ENCODE measurements around the gene LY86.
"Not testable (repeated sequence)": the region's sequence is repeated elsewhere in the genome, so short reads cannot be mapped to it uniquely, and the experiment has no call there.

Gene LY86

DNA sequence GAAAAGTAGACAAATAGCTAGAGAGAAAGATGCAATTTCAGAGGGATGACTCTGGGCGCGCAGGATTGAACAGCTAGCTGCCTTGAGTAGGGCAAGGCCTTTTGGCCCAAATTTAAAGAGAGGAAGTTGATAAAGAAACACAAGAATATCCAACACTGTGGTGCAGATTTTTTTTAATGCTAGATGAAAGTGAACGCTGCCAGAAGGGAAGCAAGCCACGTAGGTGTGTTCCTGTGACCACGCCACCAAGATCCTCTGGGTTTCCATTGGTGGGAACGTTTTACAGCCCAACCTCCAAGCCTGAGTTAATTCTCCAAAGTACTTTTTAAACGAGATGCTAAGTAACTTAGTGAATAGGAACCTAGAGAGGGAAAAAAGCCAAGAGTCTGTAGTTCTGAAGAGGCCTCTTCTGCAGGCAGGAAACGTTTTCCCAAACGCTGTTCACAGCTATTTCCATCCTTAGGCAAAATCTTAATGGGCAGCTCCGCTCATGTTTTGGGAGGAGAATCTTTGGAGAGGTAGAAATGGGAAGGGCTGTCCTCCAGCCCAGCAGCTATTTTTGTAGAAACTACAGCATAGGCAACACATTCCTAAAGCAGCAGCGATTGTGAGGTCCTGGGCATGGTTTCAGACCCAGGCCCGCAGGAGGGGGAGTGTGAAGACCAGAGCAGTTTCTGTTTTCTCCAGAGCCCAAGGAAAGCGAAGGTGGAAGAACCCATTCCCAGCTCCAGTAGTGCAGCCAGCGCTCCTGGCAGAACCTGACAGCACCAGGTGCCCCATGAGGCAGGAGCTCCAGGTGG lies 8.2 kb downstream of the LY86 start:
- DNase-seq, result no peak

DNA sequence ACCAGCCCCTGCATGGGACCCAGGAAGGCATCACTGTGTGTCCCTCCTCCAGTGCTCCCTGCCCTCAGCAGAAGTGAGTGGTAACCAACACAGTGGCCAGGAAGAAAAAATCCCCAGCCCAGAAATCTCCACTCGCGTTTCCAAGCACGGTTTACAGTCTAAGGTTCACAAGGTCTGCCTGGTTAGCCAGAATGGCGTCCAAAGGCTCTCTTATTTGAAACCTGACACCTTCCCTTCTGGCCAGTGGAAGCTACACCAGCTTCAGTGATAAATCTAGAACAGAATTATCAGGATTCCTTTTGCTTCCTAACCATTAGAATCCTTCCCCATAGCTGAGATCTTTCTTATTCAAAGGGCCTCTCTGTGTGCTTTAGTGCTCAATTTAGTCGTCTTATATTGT lies 9.2 kb downstream of the LY86 start:
- no peak for DNase-seq

DNA sequence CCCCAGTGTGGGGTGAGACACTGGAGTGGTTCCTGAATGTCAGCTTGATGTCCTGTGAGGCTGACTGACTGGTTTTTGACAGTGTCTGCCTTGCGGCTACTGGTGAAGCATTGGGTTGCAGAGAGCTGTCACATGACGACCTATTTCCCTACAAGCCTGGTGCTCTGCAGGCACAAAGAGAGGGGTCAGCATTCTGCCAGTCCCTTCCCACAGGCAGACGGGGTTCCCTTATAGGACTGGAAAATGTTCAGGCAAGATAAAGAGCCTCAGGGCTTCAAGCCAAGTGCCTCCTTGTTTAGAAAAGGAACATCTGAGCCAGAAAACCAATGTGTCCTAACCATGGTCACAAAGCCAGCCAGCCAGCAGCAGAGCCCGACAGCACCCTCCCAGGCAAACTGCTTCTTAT lies 11.0 kb downstream of the LY86 start:
- no peak for DNase-seq

DNA sequence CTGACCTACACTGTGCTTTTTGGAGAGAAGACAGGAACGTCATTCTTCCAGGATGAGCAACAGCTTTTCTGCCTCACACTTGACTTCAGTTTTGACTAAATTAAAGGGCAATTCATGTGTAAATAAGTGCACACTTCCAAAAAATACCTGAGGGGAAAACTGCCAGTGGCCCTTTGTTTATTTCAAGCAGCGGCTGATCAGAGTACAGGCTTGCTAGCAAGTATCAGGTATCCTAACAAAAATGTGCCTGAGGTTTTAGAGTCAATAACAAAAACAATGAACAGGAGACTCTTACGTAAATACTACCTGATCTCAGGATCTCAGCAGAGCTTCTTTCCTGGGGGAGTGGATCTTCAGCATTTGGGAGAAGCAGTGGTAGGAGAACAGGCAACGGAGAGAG lies 12.4 kb downstream of the LY86 start:
- peak; percentile 50 for DNase-seq

DNA sequence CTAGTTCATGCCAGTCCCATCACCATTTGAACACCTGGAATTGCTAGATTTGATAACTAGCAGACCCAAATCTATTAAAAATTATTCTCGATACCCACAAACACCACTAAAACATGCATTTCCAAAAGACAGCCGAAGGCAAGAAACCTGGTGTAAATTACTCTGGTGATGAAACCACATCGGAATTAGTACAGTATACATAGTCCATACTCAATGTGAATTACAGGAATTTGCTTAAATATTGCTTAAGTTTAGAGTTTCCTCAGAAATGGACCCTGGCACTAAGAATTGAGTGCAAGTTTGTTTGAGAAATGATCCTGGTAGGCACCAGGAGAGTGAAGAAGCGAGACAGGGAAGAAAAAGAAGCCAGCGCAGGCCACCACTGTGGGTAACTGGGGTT lies 13.7 kb downstream of the LY86 start:
- no peak for DNase-seq

DNA sequence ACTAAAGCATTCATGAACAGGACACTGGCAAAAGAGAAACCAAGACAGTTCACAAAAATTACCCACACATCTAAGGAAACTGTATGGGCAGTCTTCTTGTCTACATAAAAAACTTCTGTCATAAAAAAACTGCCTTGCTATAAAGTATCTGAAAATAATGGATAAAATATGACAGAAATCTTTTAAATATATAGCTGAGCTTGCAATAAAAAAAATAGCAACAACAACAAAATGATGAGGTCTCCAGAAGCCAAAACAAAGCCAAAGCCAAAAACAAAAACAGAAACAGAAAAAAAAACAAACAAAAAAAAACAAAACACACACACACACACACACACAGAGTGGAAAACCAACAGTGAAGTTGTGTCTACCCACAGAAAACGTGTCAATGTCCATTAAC lies 14.8 kb downstream of the LY86 start:
- no peak for DNase-seq

DNA sequence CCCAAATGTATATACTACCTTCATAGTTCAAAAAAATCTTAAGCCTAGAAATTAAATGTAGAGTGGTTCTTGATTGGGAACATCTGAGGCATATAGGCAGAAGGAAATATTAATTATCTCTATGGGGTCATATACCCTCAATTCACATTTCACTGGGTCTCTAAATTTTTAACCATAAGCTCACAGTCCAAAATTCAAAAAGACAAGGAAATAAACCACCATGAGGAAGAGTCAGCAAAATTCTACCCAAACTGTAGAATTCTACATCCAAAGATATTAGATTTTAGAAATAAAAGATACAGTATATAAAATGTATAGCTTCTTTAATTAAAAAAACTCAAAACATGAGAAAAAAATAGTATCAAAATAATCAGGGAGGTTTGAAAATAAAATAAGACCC lies 15.5 kb downstream of the LY86 start:
- DNase-seq, result no peak

DNA sequence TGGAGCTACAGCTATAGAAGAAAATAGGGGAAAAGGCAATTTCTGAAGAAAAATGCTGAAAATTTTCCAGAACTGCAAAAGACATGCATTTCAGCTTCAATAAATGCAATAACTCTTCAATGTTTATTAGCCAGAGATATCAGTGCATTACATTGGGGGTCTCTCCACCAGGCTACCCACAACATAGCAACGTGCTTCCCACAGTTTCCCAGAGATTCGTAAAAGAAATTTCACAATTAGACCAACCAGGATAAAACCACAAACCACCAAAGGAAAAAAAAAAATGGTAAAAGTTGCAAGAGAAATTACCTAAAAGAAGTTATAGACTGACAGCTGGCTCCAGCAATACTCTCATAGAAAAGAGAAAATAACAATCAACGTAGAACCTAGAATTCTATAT lies 16.0 kb downstream of the LY86 start:
- DNase-seq, result no peak

DNA sequence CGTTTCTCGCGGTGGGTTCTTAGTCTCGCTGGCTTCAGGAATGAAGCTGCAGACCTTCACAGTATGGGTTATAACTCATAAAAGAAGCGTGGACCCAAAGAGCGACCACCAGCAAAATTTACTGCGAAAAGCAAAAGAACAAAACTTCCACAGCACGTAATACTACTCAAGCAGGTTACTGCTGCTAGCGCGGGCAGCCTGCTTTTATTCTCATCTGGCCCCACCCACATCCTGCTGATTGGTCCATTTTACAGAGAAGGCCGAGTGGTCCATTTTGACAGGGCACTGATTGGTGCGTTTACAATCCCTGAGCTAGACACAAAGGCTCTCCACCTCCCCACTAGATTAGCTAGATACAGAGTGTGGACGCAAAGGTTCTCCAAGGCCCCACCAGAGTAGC lies 17.4 kb downstream of the LY86 start:
- DNase-seq, result no peak

DNA sequence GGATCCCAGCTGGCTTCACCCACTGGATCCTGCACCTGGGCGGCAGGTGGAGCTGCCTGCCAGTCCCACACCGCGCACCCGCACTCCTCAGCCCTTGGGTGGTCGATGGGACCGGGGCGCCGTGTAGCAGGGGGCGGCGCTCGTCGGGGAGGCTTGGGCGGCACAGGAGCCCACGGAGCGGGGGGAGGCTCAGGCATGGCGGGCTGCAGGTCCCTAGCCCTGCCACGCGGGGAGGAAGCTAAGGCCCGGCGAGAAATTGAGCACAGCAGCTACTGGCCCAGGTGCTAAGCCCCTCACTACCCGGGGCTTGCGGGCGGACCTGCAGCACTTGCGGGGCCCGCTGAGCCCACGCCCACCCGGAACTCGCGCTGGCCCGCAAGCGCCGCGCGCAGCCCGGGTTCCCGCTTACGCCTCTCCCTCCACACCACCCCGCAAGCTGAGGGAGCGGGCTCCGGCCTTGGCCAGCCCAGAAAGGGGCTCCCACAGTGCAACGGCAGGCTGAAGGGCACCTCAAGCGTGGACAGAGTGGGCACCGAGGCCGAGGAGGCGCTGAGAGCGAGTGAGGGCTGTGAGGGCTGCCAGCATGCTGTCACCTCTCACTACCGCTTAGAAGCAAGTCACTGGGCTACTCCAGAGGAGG lies 18.0 kb downstream of the LY86 start:
- not testable (repeated sequence) for DNase-seq

DNA sequence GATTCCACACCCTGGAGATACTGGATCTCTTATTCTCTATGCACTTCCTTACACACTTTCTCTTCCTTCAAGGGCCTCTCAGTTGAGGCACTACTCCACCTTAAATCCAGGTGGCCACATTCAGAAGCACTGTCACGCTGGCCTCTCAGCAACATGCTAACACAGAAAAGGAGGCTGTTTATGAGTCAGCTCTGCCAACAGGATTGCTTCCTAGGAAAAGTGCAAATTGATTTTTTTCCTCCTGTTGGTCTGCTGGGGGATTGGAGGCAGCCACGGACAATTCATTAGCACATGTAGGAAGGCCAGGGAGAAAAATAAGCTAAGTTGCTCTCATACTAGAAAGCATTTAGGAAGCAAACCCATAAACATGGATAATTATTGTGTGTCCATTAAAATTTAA lies 20.9 kb downstream of the LY86 start:
- DNase-seq, result no peak

DNA sequence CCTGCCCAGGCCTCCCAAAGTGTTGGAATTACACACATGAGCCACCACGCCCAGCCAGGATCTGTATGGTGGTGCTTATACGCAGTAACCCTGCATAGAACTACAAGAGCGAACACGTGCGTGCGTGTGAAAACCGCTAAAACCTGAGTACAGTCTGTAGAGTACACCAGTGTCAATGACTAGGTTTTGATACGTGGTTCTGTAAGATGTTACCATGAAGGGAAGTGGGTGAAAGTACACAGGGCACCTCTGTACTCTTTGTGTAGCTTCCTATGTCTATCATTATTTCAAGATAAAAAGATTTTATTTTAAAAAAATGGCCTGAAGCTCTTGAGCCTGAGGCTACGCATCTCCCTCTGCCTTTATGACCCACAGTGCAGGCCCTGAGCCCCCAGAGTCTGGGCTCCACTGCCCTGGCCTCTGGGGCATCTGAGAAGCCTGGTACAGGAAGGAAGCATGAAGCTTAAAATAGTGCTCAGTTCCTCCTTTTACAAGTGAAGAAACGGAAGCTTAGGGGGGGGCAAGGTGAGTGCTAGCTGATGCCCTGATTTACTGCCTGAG lies 21.6 kb downstream of the LY86 start:
- DNase-seq, result no peak

DNA sequence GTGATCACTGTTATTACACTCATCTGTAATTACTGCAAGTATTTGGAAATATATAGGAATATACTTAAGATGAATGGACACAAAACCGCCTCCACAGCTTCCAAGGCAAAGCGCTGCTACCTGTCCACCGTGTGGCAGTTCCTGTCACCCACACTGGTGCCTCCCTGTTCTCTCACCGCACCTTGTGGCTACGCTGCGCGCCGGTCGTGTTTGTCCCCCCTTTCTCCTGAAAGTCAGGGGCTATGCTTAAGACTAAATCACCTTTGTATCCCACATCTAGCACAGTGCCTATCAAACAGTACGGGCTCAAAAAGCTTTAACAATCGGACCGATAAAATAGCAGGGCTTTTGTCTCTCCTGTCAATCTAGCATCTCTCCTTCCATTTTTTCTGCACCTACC lies 23.0 kb downstream of the LY86 start:
- DNase-seq, result no peak

DNA sequence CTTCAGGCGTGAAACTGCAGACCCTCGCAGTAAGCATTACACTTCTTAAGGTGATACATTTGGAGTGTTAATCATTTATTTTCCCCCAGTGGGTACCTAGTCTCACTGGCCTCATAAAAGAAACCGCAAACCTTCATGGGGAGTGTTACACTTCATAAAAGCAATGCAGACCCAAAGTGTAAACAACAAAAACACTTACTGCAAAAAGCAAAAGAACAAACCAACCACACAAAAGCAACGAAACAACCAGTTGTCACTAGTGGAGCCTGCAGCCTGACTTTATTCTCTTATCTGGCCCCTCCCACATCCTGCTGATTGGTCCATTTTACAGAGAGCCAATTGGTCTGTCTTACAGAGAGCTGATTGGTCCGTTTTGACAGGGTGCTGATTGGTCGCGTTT lies 23.8 kb downstream of the LY86 start:
- no peak for DNase-seq

DNA sequence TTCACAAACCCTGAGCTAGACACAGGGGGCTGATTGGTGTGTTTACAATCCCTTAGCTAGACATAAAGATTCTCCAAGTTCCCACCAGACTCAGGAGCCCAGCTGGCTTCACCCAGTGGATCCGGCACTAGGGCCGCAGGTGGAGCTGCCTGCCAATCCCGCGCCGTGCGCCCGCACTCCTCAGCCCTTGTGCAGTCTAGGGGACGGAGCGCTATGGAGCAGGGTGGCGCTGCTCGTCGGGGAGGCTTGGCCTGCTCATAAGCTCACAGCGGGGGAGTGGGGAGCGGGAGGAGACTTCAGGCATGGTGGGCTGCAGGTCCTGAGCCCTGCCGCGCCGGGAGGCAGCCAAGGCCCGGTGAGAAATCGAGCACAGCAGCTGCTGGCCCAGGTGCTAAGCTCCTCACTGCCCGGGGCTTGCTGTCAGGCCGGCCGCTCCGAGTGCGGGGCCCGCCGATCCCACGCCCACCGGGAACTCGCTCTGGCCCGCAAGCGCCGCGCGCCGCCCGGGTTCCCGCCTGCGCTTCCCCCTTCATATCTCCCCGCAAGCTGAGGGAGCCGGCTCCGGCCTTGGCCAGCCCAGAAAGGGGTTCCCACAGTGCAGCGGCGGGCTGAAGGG lies 24.7 kb downstream of the LY86 start:
- not testable (repeated sequence) for DNase-seq

DNA sequence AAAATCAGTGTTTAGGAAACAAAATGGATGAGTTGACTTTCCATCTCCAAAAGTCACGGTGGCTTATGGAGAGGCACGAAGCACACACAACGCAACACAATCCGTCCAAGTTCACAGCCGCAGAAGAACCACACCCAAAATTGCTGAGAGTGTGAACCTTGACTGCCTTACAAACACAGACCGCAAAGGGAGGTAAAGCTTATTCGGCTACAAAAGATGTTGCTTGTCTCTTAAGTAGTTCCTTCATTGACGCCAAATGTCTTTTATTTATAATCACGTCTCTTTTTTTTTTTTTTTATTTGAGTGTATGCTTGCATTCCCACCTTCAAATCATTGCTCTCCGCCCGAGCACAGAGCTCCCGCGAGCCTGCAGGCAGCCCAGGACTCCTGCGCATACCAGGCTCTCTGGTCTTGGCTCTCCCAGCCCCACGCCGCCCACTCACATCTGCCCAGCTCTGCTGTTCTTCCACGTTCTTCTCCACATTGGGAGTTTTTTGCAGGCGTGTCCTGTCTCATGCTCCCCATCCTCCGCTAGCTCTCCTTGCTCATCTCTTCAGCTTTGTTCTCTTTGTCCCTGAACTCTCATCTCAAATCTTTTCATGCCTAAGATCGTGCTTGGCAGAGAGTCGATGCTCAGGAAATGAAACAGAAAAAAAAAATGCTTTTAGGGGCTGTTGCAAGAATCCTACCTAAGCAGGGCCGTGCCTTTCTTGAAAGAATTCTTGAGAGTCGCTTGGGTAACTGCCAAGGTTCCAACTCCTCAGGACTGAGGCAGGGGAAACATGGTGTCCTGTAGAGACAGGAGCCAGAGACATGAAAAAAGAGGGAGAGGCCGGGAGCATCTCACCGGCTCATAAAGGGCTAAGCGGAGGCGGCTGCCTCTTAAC lies 25.8 kb downstream of the LY86 start:
- no peak for DNase-seq

DNA sequence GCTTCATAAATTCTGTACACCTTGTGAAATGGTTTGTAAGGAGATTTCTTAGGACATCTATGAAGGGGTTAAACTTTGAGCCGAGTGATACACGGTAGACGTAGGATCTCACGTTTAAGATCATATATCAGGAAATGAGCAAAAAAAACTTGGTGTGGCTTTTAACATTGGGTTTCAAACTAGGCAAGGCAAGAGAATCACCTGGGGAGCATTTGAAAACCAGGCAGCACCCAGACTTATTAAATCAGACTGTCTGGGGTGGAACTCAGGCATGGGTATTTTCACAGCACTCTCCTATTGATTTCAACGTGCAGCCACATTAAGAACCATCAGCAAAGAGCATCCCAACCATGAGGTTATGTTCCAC lies 26.4 kb downstream of the LY86 start:
- no peak for DNase-seq

DNA sequence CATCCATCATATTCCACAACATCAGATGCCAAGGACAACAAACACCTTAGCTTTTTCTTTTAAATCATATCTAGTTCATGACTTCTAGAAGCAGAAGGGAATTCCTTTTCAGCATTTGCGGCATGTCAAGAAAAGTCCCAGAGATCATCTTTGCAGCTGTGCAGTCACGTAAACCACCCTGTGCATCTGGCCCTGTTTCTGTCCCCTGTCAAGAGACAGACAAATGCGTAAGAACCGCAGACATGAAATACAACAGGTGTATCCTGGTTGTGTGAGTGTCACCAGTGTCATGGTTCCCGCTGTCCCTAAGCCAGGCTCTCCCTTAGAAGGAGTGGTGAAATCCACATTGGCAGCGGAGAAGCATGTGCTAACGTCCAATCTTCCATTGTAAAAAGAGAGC lies 28.1 kb downstream of the LY86 start:
- no peak for DNase-seq

DNA sequence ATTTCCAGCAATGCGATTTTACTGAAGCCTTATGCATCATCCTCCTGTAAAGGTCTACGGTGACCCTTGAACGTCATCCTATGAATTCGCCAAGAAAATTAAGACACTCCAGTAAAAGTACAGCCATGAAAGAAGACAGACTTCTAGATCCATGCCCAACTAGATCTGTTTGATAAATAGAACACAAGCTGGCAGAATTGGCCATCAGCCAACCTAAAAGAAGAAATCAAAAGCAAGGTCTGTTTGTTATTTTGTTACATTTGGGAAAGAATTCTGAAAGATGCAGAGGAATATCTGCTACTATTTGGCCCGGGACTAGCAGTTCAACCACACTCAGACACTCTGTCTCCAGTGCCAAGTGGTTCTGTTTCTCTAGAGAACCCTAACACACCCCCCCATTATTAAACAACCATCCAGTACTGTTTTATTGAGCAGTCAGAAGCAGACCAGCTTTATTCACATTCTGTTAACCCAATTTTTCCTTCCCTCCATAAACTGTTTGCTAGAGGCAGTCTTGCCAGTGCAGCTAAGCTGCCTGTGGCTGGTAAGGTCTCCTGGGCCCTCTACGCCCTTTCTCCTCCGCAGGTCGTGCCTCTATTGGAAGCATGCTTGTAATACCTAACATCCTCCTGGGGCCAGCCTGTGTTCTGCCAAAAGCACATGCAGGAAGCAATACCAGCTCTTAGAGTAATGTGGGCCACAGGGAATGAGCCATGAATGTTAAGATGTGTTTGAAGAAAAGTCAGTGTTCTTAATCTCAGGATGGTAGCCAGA lies 30.7 kb downstream of the LY86 start:
- no peak for DNase-seq

DNA sequence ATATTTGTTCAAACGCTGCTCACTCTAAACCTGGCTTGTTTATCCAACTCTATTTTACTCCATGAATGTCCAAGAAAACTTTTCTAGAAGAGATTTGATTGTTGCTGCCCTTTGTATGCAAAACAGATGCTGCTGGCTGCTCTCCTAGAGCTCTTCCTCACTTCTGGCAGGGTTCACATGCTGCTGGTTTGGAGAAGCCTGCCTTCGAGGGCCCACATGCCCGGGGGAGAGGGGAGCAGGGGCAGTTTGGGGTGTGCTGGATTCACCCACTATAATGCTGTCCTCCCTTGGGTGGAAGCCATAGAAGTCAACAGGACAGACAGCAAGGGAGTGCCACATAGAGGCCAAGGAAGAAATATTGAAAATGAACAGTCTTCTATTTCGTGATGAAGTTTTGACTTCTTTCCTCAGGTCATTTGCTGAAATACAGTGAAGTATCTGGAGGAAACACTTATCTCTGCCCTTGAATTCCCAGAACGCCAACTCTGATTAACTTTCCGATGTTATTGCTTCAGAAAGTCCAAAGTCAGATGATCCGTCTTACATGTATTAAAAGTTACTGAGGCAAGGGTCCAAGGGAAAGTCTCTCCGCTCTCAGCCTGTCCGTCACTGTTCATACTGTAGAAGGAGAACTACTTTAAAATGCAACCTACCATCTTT lies 32.4 kb downstream of the LY86 start:
- no peak for DNase-seq

DNA sequence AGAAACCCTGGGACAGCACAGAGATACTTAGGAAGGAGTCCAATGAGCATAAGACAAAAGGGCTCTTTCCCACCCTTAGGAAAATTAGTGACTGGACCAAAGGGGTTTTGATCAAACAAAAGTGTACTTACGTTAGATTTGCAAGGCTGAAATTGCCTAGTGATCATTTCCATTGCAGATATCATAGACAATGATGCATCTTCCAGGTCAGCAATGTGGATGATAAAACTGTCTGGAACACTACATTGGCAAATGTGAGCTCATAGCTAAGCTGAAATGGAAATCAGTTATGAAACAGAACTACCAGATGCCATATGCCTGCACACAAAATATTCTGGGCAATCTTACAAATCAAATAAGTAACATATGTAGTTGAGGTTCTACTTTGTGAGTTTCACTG lies 34.0 kb downstream of the LY86 start:
- DNase-seq, result no peak

DNA sequence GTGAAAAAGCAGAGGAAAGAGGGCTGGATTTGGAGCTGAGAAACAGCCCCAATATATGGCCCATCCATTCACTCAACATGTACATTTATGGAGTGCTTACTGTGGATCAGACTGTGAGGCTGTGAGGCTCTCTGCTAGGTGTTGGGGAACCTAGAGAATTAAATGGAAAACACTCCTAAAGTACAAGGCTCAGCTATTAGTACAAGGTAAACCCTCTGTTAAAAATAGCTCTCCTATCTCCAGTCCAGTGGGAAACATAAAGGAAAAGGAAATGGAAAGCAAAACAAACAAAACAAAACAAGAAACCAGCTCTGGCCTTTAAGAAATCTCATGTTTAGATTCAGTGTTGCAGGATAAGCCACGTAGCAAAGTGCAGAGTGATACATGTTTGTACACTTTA lies 35.0 kb downstream of the LY86 start:
- no peak for DNase-seq
